ENCODE measurements around the gene CNOT6L. TPM values are rescaled to one million over a fixed set of nuclear protein-coding genes. Genes with fewer than 3 reads are reported as not detected.
A peak's percentile ranks its signal among the peaks of the same experiment; 100 is the strongest.
"Not testable (repeated sequence)": the region's sequence is repeated elsewhere in the genome, so short reads cannot be mapped to it uniquely, and the experiment has no call there.

Gene CNOT6L
- 50.8 TPM for total RNA-seq
- long read RNA-seq, full-length matches to known transcripts = 22 of 39 reads
- long read RNA-seq, partial matches to known transcripts = 4 of 39 reads
- long read RNA-seq, other reads (novel, unspliced or antisense) = 13 of 39 reads

- DNase-seq = peak; percentile 90
- Histone ChIP-seq H3K36me3 (no peaks in the 10 kb centered on the region), H3K27ac (peak within 1 kb of the TSS; percentile 96), H3K4me1 (peaks cover 35% of the 10 kb centered on the region), H3K4me3 (peak within 1 kb of the TSS; percentile 78), H3K9me3 (no peaks in the 10 kb centered on the region), H3K27me3 (no peaks in the 10 kb centered on the region)
- intact Hi-C loops (cut with DNase I) = no loop called here
- TF ChIP-seq CTCF (IDR thresholded peaks at IDR 0.05) = no peak
- peak; percentile 80 for ATAC-seq
These were observed at the start of gene CNOT6L for GRCh38 chr4:77818602-77819403. CNOT6L (minus strand) TSS chr4:77819368; CDS start chr4:77819308, 60 bp downstream.

- TF ChIP-seq CTCF (IDR thresholded peaks at IDR 0.05) = no peak
- DNase-seq (no peak), ATAC-seq (no peak)
- no peak overlapping the region for H3K27ac ChIP-seq
- intact Hi-C loops (cut with DNase I) = no loop called here
- no peaks in the 10 kb centered on the region for H3K27me3 ChIP-seq
- H3K9me3 ChIP-seq = no peaks in the 10 kb centered on the region
- no peak overlapping the region for H3K4me3 ChIP-seq
- H3K36me3 ChIP-seq = no peaks in the 10 kb centered on the region
- H3K4me1 ChIP-seq = peaks cover 9% of the 10 kb centered on the region
These were observed 46.1 kb upstream of the CNOT6L start for GRCh38 chr4:77865259-77865658.

GRCh38 chr4:77863341-77863740 lies 44.2 kb upstream of the CNOT6L start:
- H3K9me3 ChIP-seq; H3K27me3 ChIP-seq; intact Hi-C loops (cut with DNase I); ATAC-seq; H3K4me1 ChIP-seq; DNase-seq; H3K36me3 ChIP-seq: not testable (repeated sequence)
- H3K27ac ChIP-seq = peak overlapping the region; percentile 99
- peak overlapping the region; percentile 71 for H3K4me3 ChIP-seq

GRCh38 chr4:77862478-77863216 lies 43.5 kb upstream of the CNOT6L start, which contains the start of gene MRPL1:
MRPL1 (plus strand) TSS chr4:77862830; CDS start chr4:77862849, 19 bp downstream.
- DNase-seq = peak; percentile 90
- Histone ChIP-seq H3K27me3 (no peaks in the 10 kb centered on the region), H3K4me3 (peak within 1 kb of the TSS; percentile 71), H3K36me3 (no peaks in the 10 kb centered on the region), H3K9me3 (no peaks in the 10 kb centered on the region), H3K27ac (peak within 1 kb of the TSS; percentile 99), H3K4me1 (peaks cover 9% of the 10 kb centered on the region)
- no peak for TF ChIP-seq CTCF (IDR thresholded peaks at IDR 0.05)
- ATAC-seq = peak; percentile 99
- intact Hi-C loops (cut with DNase I) = no loop called here

GRCh38 chr4:77861495-77861894 lies 42.3 kb upstream of the CNOT6L start:
- Histone ChIP-seq H3K27ac (peak overlapping the region; percentile 99), H3K27me3 (no peaks in the 10 kb centered on the region), H3K9me3 (no peaks in the 10 kb centered on the region), H3K36me3 (no peaks in the 10 kb centered on the region), H3K4me3 (no peak overlapping the region), H3K4me1 (peaks cover 9% of the 10 kb centered on the region)
- TF ChIP-seq CTCF (IDR thresholded peaks at IDR 0.05) = no peak
- intact Hi-C loops (cut with DNase I) = no loop called here
- DNase-seq (no peak), ATAC-seq (no peak)

- Histone ChIP-seq H3K9me3 (no peaks in the 10 kb centered on the region), H3K4me3 (no peak overlapping the region), H3K27ac (no peak overlapping the region), H3K4me1 (peaks cover 9% of the 10 kb centered on the region), H3K27me3 (no peaks in the 10 kb centered on the region), H3K36me3 (no peaks in the 10 kb centered on the region)
- no peak for TF ChIP-seq CTCF (IDR thresholded peaks at IDR 0.05)
- ATAC-seq (no peak), DNase-seq (no peak)
- intact Hi-C loops (cut with DNase I) = no loop called here
These were observed 40.1 kb upstream of the CNOT6L start for GRCh38 chr4:77859256-77859655.
